GM10248 (cell line): ENCODE results near the gene CTNNA3.

Source experiments
- CTCF ChIA-PET: fragments of 300-600 bp; sonication (Branson Sonifier 250); formaldehyde crosslinking; extraction: SDS; loops from one replicate; lab custom pipeline; 2021; ENCODE audit warnings: antibody characterized with exemption; lab: Yijun Ruan, JAX
- POLR2A ChIA-PET: fragments of 350-650 bp; sonication (Branson Sonifier 250); formaldehyde crosslinking; extraction: SDS; loops from one replicate; lab custom pipeline; 2020; ENCODE audit warnings: antibody characterized with exemption; lab: Yijun Ruan, JAX
- DNase-seq: peaks from one replicate; pipeline ENCODE4 v3.0.0; 2012; ENCODE audit errors: extremely low spot score
- TF ChIP-seq, protein P1 (sequence below): IDR thresholded peaks from 2 replicates; pipeline ENCODE4 v1.5.1; 2012; ENCODE audit warnings: mild to moderate bottlenecking, low read depth; ENCODE audit errors: extremely low read depth, missing control alignments, control extremely low read depth

Gene CTNNA3

DNA sequence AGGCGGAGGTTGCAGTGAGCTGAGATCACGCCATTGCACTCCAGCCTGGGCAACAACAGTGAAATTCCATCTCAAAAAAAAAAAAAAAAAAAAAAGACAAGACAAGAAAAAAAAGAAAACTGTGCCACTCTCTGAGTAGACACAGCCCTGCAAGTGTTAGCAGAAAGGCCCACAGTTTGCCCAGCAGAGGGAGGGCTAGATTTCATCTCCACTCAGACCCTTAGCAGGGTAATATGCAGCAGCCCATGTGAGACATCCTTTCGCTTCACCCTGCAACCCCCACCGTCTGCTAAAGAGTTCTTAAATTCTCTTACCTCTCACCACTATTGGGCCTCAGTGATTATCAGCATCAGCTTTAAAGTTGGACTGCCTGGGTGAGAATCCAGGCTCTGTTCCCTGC, 38.2 kb downstream of the CTNNA3 start:
- TF ChIP-seq, protein P1, sequence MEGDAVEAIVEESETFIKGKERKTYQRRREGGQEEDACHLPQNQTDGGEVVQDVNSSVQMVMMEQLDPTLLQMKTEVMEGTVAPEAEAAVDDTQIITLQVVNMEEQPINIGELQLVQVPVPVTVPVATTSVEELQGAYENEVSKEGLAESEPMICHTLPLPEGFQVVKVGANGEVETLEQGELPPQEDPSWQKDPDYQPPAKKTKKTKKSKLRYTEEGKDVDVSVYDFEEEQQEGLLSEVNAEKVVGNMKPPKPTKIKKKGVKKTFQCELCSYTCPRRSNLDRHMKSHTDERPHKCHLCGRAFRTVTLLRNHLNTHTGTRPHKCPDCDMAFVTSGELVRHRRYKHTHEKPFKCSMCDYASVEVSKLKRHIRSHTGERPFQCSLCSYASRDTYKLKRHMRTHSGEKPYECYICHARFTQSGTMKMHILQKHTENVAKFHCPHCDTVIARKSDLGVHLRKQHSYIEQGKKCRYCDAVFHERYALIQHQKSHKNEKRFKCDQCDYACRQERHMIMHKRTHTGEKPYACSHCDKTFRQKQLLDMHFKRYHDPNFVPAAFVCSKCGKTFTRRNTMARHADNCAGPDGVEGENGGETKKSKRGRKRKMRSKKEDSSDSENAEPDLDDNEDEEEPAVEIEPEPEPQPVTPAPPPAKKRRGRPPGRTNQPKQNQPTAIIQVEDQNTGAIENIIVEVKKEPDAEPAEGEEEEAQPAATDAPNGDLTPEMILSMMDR: no peak
- ChIA-PET POLR2A (no interaction called here), CTCF (no interaction called here)
- no peak for DNase-seq

DNA sequence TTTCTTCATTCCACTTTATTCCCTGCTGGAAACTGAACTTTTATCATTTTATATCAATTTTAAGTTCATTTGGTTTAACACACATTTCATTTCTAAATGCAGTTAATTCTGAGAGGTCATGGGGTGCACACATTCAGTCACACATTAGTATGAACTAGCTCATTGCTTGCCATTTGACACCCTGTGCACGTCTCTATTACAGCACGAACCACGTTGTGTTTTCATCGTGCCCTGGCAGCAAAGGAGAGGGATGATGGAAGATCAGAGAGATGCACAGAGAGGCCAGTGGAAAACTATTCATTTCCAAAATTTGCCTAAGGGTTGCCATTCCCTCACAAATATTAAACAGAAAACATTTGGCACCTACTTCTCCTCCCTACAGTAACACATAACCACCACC, 45.4 kb downstream of the CTNNA3 start:
- DNase-seq: no peak
- ChIA-PET POLR2A (no interaction called here), CTCF (no interaction called here)
- TF ChIP-seq, protein P1: no peak

DNA sequence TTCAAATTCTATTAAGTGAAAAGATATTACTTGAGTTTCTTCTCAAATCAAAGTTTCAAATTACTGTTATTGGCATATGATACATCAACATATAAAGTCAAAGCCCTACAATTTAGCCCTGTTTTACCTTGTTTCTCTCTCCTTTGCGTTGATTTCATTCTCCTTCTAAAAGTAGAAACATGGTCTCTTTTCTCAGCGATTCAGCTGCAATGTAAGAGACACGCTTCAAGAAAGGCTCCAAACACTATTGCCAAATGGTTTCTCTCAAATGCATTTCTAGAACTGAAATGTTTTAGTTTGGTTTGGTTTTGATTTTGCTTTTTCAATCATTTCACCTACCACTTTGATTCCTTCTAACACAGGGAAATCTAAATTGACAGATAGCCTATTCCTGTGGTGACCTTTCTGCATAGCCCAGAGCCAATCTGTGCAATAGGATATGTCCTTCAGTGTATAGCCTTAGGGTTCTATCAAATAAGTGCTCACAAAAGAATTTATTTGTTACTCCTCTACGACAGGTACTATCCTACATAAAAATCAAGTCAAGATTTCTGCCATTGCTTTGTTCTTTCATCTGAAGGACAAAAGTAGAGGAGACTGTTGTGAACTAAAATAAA, 47.3 kb downstream of the CTNNA3 start:
- ChIA-PET POLR2A (no interaction called here), CTCF (interaction anchor here (1.5 kb wide), 1 partner anchor 18 kb away, joined by 3 read pairs; no protein-coding TSS in a partner anchor)
- TF ChIP-seq, protein P1: no peak
- no peak for DNase-seq

DNA sequence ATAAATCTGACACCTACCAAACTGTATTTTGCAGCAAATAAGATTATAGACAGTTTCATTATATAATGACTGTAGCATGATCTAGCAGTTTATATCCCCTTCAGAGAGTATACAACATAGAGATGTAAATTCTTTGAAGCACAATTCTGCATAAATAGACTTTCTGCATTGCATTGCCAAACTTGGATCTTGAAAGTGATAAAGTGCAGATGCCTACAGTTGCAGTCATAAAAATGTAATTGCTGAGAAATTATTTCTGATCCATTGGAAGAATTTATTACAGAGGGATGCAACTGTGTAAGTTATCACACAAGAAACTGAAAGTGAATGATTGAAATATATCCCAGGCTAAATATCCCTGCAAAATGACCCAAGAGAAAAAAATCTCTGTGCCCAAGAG, 65.1 kb downstream of the CTNNA3 start:
- TF ChIP-seq, protein P1: no peak
- ChIA-PET CTCF (no interaction called here), POLR2A (no interaction called here)
- DNase-seq: no peak

DNA sequence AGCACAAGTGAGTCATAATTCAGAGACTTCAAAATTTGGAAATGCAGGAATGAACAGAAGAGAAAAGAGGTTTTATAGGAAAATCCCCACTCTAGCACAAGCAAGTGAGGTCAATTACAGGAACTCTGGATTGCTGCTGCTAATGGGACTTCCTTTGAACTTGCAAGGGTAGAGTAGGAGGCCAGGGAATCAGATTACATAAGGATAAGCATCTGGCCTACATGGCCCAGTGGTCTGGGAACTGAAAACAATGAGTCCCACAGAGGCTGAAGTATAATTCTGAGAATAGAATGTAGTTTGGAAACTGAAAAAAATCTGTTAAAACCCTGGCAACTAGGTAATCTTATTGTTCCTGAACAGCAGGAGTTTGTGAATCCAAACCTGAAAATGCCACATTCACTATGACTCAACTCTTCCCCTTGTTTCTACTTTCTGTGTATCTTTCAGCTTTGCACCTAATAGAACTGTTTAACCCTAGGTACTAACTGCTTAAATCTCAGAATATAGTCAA, 66.5 kb downstream of the CTNNA3 start:
- TF ChIP-seq, protein P1: no peak
- ChIA-PET POLR2A (no interaction called here), CTCF (no interaction called here)
- no peak for DNase-seq

DNA sequence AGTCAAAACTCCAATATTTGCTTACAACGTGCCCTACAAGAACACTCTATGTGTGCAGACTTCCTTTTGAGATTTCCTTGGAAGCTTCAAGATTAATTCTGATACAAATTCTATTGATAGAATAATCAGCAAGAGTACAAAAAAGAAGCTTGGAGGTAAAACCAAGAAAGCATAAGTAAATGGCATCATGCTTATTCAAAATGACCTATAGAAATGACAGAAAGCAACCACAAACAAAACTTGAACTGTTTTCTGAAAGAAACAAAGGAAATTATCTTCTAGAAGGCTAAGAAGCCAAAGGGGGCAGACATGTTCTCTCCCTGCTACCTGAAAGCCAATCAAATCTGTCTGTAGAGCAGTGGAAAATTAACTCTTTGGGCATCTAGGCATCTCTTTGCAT, 73.0 kb downstream of the CTNNA3 start:
- CTCF ChIA-PET: no interaction called here

More for the DNA sequence above, 73.0 kb downstream of the CTNNA3 start:
- TF ChIP-seq, protein P1: no peak
- POLR2A ChIA-PET: no interaction called here
- no peak for DNase-seq
